GM18907 (cell line): ENCODE results near the gene SCNN1A.

ENCODE experiments used
- ATAC-seq: cut with Tn5 transposase; IDR thresholded peaks from one replicate; pipeline ENCODE4 v1.9.1; 2021; ENCODE audit warnings: mild to moderate bottlenecking, moderate library complexity; ENCODE audit not compliant: unreplicated experiment

Gene SCNN1A

GRCh38 chr12:6335451-6336078 is 39.8 kb downstream of the SCNN1A start:
- ATAC-seq: peak; percentile 60

GRCh38 chr12:6334940-6335450 is 40.4 kb downstream of the SCNN1A start:
- no peak for ATAC-seq

GRCh38 chr12:6334359-6334758 is 41.0 kb downstream of the SCNN1A start:
- ATAC-seq: no peak

GRCh38 chr12:6333566-6333965 is 41.8 kb downstream of the SCNN1A start:
- ATAC-seq: no peak

GRCh38 chr12:6333029-6333428 is 42.3 kb downstream of the SCNN1A start:
- ATAC-seq: no peak

GRCh38 chr12:6332459-6332858 is 42.9 kb downstream of the SCNN1A start:
- no peak for ATAC-seq

- ATAC-seq: no peak
These were observed 44.2 kb downstream of the SCNN1A start for GRCh38 chr12:6330999-6331714.

GRCh38 chr12:6330192-6330591 is 45.2 kb downstream of the SCNN1A start:
- ATAC-seq: peak; percentile 65

GRCh38 chr12:6329703-6330064 is 45.7 kb downstream of the SCNN1A start:
- ATAC-seq: no peak

- ATAC-seq: no peak
These were observed 46.2 kb downstream of the SCNN1A start for GRCh38 chr12:6328945-6329702.

GRCh38 chr12:6328045-6328779 is 47.2 kb downstream of the SCNN1A start:
- no peak for ATAC-seq

GRCh38 chr12:6327229-6328041 is 47.9 kb downstream of the SCNN1A start:
- no peak for ATAC-seq

GRCh38 chr12:6326316-6327228 is 48.8 kb downstream of the SCNN1A start:
- no peak for ATAC-seq

- no peak for ATAC-seq
These were observed 50.2 kb downstream of the SCNN1A start for GRCh38 chr12:6324936-6325750.

GRCh38 chr12:6323995-6324711 is 51.2 kb downstream of the SCNN1A start:
- ATAC-seq: no peak

- ATAC-seq: peak; percentile 61
These were observed 51.9 kb downstream of the SCNN1A start for GRCh38 chr12:6323340-6323994.

- ATAC-seq: peak; percentile 27
These were observed 52.4 kb downstream of the SCNN1A start for GRCh38 chr12:6322969-6323339.
